NOMO-1 treated with dmso at 0.1 percent for 144 hours (cell line): ENCODE results near the gene ZNF205.
"Not testable (repeated sequence)": the region's sequence is repeated elsewhere in the genome, so short reads cannot be mapped to it uniquely, and the experiment has no call there.

Experiments used
- DNase-seq: peaks from one replicate; lab custom pipeline; 2025; ENCODE audit not compliant: unreplicated experiment; lab: John Stamatoyannopoulos, UW

The ZNF205 gene

GRCh38 chr16:3112058-3112880 lies at the start of gene ZNF205:
ZNF205 (plus strand) TSS chr16:3112586; CDS start chr16:3113431, 845 bp downstream.
- no peak for DNase-seq

GRCh38 chr16:3063625-3064386 lies 48.6 kb upstream of the ZNF205 start:
- DNase-seq = no peak

- no peak for DNase-seq
Observed at GRCh38 chr16:3065069-3065741, 47.2 kb upstream of the ZNF205 start, which contains the start of gene IL32. IL32 (plus strand) TSS chr16:3065640; CDS start chr16:3065812, 172 bp downstream.

- no peak for DNase-seq
Observed at GRCh38 chr16:3065742-3066439, 46.5 kb upstream of the ZNF205 start.

GRCh38 chr16:3066440-3066748 lies 46.0 kb upstream of the ZNF205 start:
- no peak for DNase-seq

- DNase-seq = no peak
Observed at GRCh38 chr16:3068487-3068886, 43.9 kb upstream of the ZNF205 start.

GRCh38 chr16:3069146-3069545 lies 43.2 kb upstream of the ZNF205 start:
- not testable (repeated sequence) for DNase-seq

- no peak for DNase-seq
Observed at GRCh38 chr16:3070608-3071111, 41.7 kb upstream of the ZNF205 start.

- no peak for DNase-seq
Observed at GRCh38 chr16:3071655-3072054, 40.7 kb upstream of the ZNF205 start.

GRCh38 chr16:3072148-3072547 lies 40.2 kb upstream of the ZNF205 start:
- not testable (repeated sequence) for DNase-seq

GRCh38 chr16:3072576-3073263 lies 39.7 kb upstream of the ZNF205 start:
- DNase-seq = not testable (repeated sequence)

- DNase-seq = no peak
Observed at GRCh38 chr16:3073448-3073847, 38.9 kb upstream of the ZNF205 start.

- DNase-seq = peak; percentile 49
Observed at GRCh38 chr16:3074860-3075522, 37.4 kb upstream of the ZNF205 start.

GRCh38 chr16:3075523-3075915 lies 36.9 kb upstream of the ZNF205 start:
- DNase-seq = no peak

- not testable (repeated sequence) for DNase-seq
Observed at GRCh38 chr16:3075946-3076345, 36.4 kb upstream of the ZNF205 start.

GRCh38 chr16:3076577-3076976 lies 35.8 kb upstream of the ZNF205 start:
- no peak for DNase-seq

GRCh38 chr16:3080024-3080423 lies 32.4 kb upstream of the ZNF205 start:
- DNase-seq = no peak

GRCh38 chr16:3081957-3082356 lies 30.4 kb upstream of the ZNF205 start:
- not testable (repeated sequence) for DNase-seq

GRCh38 chr16:3083408-3083807 lies 29.0 kb upstream of the ZNF205 start:
- DNase-seq = not testable (repeated sequence)

GRCh38 chr16:3084491-3084890 lies 27.9 kb upstream of the ZNF205 start:
- no peak for DNase-seq
